Measurements from ENCODE around the gene TRIM56. TPM values are rescaled to one million over a fixed set of nuclear protein-coding genes. Genes with fewer than 3 reads are reported as not detected.

The TRIM56 gene
- total and polyA plus RNA-seq, 9 of the 15 experiments (the other 6 are each of a cell fraction or from before 2014, with no cell fraction given) = 2.0 to 29.7 (median 11.6) TPM

DNA sequence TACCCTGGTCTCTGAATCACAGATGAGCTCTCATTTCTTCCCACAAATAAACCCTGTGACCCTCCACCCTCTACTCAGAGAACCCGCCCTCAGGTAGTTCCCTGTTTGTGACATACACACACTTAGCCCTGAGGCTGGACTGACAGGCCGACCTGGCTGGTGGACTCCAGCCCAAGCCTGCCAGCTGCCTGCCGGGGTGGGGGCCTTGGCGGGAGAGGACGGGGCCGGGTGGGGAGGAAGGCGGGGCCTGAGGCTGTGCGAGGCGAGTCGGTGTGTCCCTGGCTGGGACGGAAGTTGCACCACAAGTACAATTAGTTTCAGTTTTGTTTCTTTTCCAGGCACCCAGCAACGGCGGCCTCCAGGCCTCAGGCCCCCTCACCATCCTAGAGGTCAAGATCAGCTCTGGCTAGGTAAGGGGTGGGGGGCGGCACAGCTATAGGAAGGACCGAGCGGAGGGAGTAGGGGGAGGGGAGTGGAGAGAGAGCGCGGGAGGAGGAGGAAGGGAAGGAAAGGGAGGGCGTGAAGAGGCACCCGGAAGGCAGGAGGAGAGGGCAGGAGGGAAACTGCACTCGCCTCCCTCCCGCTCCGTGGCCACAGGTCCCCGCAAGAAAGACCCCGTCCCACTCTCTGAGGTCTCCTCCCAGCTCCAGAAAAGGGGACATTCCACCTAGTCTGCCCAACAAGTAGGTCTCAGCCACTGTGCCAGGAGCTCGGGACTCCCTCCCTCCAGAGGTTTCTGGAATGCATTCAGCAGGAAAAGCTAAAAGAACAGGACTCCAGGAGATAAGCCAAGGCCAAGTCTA, at the start of gene TRIM56 (continued):
- TF ChIP-seq, protein P1, sequence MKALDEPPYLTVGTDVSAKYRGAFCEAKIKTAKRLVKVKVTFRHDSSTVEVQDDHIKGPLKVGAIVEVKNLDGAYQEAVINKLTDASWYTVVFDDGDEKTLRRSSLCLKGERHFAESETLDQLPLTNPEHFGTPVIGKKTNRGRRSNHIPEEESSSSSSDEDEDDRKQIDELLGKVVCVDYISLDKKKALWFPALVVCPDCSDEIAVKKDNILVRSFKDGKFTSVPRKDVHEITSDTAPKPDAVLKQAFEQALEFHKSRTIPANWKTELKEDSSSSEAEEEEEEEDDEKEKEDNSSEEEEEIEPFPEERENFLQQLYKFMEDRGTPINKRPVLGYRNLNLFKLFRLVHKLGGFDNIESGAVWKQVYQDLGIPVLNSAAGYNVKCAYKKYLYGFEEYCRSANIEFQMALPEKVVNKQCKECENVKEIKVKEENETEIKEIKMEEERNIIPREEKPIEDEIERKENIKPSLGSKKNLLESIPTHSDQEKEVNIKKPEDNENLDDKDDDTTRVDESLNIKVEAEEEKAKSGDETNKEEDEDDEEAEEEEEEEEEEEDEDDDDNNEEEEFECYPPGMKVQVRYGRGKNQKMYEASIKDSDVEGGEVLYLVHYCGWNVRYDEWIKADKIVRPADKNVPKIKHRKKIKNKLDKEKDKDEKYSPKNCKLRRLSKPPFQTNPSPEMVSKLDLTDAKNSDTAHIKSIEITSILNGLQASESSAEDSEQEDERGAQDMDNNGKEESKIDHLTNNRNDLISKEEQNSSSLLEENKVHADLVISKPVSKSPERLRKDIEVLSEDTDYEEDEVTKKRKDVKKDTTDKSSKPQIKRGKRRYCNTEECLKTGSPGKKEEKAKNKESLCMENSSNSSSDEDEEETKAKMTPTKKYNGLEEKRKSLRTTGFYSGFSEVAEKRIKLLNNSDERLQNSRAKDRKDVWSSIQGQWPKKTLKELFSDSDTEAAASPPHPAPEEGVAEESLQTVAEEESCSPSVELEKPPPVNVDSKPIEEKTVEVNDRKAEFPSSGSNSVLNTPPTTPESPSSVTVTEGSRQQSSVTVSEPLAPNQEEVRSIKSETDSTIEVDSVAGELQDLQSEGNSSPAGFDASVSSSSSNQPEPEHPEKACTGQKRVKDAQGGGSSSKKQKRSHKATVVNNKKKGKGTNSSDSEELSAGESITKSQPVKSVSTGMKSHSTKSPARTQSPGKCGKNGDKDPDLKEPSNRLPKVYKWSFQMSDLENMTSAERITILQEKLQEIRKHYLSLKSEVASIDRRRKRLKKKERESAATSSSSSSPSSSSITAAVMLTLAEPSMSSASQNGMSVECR (CRISPR knock-in tag; IDR thresholded peaks at IDR 0.05) = peak; percentile 36; the same call in 1 of the 2 replicates
- TF ChIP-seq PBX2 (CRISPR knock-in tag; IDR thresholded peaks at IDR 0.05; ENCODE audit: low read depth) (no peak), PBX2 (tag; conservative IDR thresholded peaks at IDR 0.05; ENCODE audit: low read depth) (peak; percentile 40; the same call in 1 of the 2 replicates), ARNT (IDR thresholded peaks at IDR 0.05) (0 out of 4 replicates have a peak, but pooled peaks of 1 of the 2 experiments have one; percentile 55), SMAD1 (IDR thresholded peaks at IDR 0.05; ENCODE audit: low read depth, low read length, partially characterized antibody) (no peak), ZKSCAN1 (IDR thresholded peaks at IDR 0.05; ENCODE audit: low read depth, low read length) (no peak), POLR2G (IDR thresholded peaks at IDR 0.05; ENCODE audit: low read depth, low read length) (peak; percentile 75; the same call in 1 of the 2 replicates), ZNF639 (CRISPR knock-in tag; conservative IDR thresholded peaks at IDR 0.05 in 1 of 2, IDR thresholded peaks at IDR 0.05 in 1 of 2) (0 out of 4 replicates have a peak, but pooled peaks of 1 of the 2 experiments have one; percentile 43), E2F3 (CRISPR knock-in tag; IDR thresholded peaks at IDR 0.05) (0 out of 2 replicates have a peak, but pooled peaks have one; percentile 17), MXI1 (IDR thresholded peaks at IDR 0.05; ENCODE audit: low read depth, low read length) (0 out of 2 replicates have a peak, but pooled peaks have one; percentile 37), BCOR (IDR thresholded peaks at IDR 0.05) (peak; percentile 64; the same call in 1 of the 2 replicates), ATF3 (IDR thresholded peaks at IDR 0.05) (peak; percentile 44), ATF3 (CRISPR knock-in tag; conservative IDR thresholded peaks at IDR 0.05) (no peak), NONO (IDR thresholded peaks at IDR 0.05; ENCODE audit: low read depth in 2 of 2, low read length in 1 of 2) (no peak), FOXK2 (conservative IDR thresholded peaks at IDR 0.05 in 1 of 2, IDR thresholded peaks at IDR 0.05 in 1 of 2; ENCODE audit: low read depth in 2 of 2) (peak; percentile 58 to 65; a peak in 3 of 4 replicates), MTA1 (IDR thresholded peaks at IDR 0.05; ENCODE audit: borderline replicate concordance) (peak; percentile 75; the same call in 1 of the 2 replicates)

Data from K562 (cell line).